ENCODE measurements around the gene NEURL1B.

NEURL1B gene

GRCh38 chr5:172610643-172611042 lies 30.4 kb upstream of the NEURL1B start:
- no peak for DNase-seq

- DNase-seq = no peak
These were observed 29.1 kb upstream of the NEURL1B start for GRCh38 chr5:172611913-172612312.

GRCh38 chr5:172612771-172613170 lies 28.3 kb upstream of the NEURL1B start:
- no peak for DNase-seq

- no peak for DNase-seq
These were observed 24.9 kb upstream of the NEURL1B start for GRCh38 chr5:172616136-172616535.

GRCh38 chr5:172616730-172617129 lies 24.3 kb upstream of the NEURL1B start:
- DNase-seq = no peak

- no peak for DNase-seq
These were observed 23.2 kb upstream of the NEURL1B start for GRCh38 chr5:172617817-172618216.

GRCh38 chr5:172618574-172619365 lies 22.3 kb upstream of the NEURL1B start:
- DNase-seq = no peak

GRCh38 chr5:172620506-172620905 lies 20.6 kb upstream of the NEURL1B start:
- no peak for DNase-seq

GRCh38 chr5:172622091-172623046 lies 18.7 kb upstream of the NEURL1B start:
- DNase-seq = no peak

GRCh38 chr5:172623313-172623980 lies 17.6 kb upstream of the NEURL1B start:
- DNase-seq = no peak

- DNase-seq = no peak
These were observed 16.7 kb upstream of the NEURL1B start for GRCh38 chr5:172624083-172624995.

- DNase-seq = no peak
These were observed 15.8 kb upstream of the NEURL1B start for GRCh38 chr5:172624996-172625964.

GRCh38 chr5:172626031-172626581 lies 15.0 kb upstream of the NEURL1B start:
- no peak for DNase-seq

GRCh38 chr5:172630082-172630481 lies 11.0 kb upstream of the NEURL1B start:
- no peak for DNase-seq

- no peak for DNase-seq
These were observed 10.6 kb upstream of the NEURL1B start for GRCh38 chr5:172630482-172630881.

- no peak for DNase-seq
These were observed 10.1 kb upstream of the NEURL1B start for GRCh38 chr5:172630986-172631385.

GRCh38 chr5:172632346-172633092 lies 8.5 kb upstream of the NEURL1B start:
- no peak for DNase-seq

- DNase-seq = no peak
These were observed 7.6 kb upstream of the NEURL1B start for GRCh38 chr5:172633403-172633970.

GRCh38 chr5:172634106-172634899 lies 6.8 kb upstream of the NEURL1B start:
- DNase-seq = no peak

All from COR-L47 (cell line).